Epithelial cell of proximal tubule (primary cell): Measurements from ENCODE around the gene SNAPC1. TPM values are rescaled to one million over a fixed set of nuclear protein-coding genes. Genes with fewer than 3 reads are reported as not detected.
"Not testable (repeated sequence)": the region's sequence is repeated elsewhere in the genome, so short reads cannot be mapped to it uniquely, and the experiment has no call there.

ENCODE experiments used
- DNase-seq: peaks from one replicate; pipeline ENCODE4 v3.0.0-alpha.2; 2011; ENCODE audit warnings: low read depth
- H3K4me3 ChIP-seq: 2 replicates; pipeline ENCODE4 v1.5.1; 2011; ENCODE audit warnings: low read depth, mild to moderate bottlenecking, low read length
- total RNA-seq: library from RNA; depleted of rRNA; stranded (reverse); fragments of >200 nt; gene quantifications from 2 replicates; pipeline ENCODE4 v1.2.3, GENCODE V29; 2015
- TF ChIP-seq, protein P1 (sequence below): conservative IDR thresholded peaks from 2 replicates; pipeline ENCODE4 v1.5.1; 2012; ENCODE audit warnings: low read depth, mild to moderate bottlenecking, low read length

Gene SNAPC1
- total RNA-seq, 1 donor from 2014 or later, result 26.4 TPM

DNA sequence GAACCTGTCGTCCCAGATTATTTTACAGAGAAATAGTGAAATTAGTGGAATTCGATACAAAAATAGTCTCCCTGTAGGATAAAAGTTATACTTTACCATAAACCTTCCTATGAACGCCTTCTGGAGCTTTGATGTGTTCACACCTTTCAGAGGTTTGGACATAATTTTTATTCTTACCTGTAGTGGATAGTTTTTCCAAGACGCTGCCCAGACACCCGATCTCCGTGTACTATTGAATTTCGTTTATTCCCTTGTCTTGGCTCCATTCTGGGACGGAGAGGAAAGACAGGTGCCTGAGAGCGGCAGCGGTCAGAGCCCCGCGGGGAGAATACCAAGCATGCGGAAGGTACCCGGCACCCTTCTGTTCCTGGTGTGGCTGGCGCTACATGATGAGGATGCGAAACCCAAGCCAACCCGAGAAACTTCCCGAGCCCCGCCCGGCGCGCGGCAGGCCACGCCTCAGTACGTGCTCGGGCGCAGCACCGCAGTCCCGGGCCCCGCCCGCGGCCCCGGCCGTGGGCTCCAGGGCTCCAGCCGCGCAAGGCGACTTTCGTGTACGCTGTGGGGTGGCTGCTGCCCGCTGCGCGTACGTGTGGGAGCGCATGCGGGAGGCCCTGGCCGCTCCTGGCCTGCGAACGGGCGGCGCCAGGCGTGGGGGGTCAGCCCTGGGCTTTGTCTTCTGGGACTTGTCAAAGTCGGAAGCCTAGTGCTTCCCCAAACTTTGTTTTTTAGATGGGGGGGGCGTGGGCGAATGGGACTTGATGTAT, 11.3 kb upstream of the SNAPC1 start:
- H3K4me3 ChIP-seq, result peak overlapping the region; percentile 19
- TF ChIP-seq, protein P1, sequence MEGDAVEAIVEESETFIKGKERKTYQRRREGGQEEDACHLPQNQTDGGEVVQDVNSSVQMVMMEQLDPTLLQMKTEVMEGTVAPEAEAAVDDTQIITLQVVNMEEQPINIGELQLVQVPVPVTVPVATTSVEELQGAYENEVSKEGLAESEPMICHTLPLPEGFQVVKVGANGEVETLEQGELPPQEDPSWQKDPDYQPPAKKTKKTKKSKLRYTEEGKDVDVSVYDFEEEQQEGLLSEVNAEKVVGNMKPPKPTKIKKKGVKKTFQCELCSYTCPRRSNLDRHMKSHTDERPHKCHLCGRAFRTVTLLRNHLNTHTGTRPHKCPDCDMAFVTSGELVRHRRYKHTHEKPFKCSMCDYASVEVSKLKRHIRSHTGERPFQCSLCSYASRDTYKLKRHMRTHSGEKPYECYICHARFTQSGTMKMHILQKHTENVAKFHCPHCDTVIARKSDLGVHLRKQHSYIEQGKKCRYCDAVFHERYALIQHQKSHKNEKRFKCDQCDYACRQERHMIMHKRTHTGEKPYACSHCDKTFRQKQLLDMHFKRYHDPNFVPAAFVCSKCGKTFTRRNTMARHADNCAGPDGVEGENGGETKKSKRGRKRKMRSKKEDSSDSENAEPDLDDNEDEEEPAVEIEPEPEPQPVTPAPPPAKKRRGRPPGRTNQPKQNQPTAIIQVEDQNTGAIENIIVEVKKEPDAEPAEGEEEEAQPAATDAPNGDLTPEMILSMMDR, result no peak
- DNase-seq, result no peak

DNA sequence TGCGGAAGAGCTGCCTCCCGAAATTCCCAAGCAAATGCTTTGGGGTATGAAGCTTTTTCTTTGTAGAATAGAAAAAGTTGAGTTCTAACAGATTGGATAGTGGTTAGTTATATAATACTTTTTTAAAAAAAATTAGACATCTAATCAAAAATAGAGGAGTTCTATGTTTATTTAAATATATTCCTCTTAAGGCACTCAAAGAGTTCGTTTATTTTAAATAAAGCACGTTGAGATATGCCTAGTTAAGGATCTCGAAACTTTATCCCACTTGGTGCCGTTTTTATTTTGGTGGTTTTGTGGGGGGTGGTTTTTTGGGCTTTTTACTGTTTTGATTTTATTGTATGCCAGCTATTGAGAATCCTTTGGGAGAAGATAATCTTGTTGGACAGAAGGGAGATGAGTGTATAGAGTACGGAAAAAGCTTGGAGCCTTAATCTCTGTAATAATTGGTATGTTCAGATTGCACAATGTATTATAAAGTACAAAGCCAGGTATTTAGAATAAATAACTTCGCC, 10.7 kb upstream of the SNAPC1 start:
- TF ChIP-seq, protein P1, result no peak
- DNase-seq, result no peak
- no peak overlapping the region for H3K4me3 ChIP-seq

DNA sequence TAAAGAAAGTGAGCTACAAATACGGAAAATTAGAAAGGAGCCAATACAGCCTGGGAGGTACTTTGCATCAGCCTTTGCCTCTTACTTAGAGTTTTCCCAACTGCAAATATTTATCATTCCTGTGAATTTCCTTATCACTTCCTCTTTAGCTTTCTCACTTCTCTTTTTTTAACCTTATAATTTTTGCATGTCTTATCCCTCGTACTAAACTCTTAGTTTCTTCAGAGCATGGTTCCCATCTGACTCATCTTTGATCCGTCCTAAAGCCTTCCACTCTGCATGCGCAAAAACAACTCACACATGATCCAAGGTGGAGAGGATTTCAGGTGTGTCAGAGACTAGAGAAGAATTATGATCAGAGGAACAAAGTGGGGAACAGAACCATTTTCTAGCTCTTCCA, 9.6 kb upstream of the SNAPC1 start:
- no peak for DNase-seq
- no peak overlapping the region for H3K4me3 ChIP-seq
- TF ChIP-seq, protein P1, result no peak

GRCh38 chr14:61753631-61754030, 8.6 kb upstream of the SNAPC1 start:
- H3K4me3 ChIP-seq, result no peak overlapping the region
- DNase-seq, result no peak
- TF ChIP-seq, protein P1, result peak; percentile 12

GRCh38 chr14:61754627-61755381, 7.4 kb upstream of the SNAPC1 start:
- TF ChIP-seq, protein P1, result no peak
- no peak overlapping the region for H3K4me3 ChIP-seq
- DNase-seq, result peak; percentile 83

- not testable (repeated sequence) for H3K4me3 ChIP-seq, DNase-seq
These were observed 6.9 kb upstream of the SNAPC1 start for GRCh38 chr14:61755382-61755742.

DNA sequence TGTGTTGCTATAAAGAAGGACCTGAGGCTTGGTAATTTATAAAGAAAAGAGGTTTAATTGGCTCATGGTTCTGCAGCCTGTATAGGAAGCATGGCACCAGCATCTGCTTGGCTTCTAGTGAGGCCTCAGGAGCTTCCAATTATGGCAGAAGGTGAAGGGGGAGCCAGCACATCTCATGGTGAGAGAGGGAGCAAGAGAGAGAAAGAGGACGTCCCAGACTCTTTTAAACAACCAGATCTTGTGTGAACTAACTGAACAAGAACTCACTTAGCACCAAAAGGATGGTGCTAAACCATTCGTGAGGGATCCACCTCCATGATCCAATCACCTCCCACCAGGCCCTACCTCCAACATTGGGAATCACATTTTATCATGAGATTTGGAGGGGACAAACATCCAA, 6.1 kb upstream of the SNAPC1 start:
- TF ChIP-seq, protein P1, result no peak
- H3K4me3 ChIP-seq, result no peak overlapping the region

More for the DNA sequence above, 6.1 kb upstream of the SNAPC1 start:
- no peak for DNase-seq
